HCT116 (cell line): ENCODE results near the gene CDH13. TPM values are rescaled to one million over a fixed set of nuclear protein-coding genes. Genes with fewer than 3 reads are reported as not detected.

Experiments used
- ATAC-seq: fragments of 200-7000 bp; cut with Tn5 transposase; 2 replicates; pipeline ENCODE4 v1.9.1; 2020; ENCODE audit warnings: mild to moderate bottlenecking, moderate library complexity
- BruUV-seq: library from RNA; stranded (reverse); fragments of 400-500 nt; replicated peaks from 2 replicates; lab custom pipeline; 2021; lab: Mats Ljungman, UMichigan
- CTCF ChIA-PET: fragments of 300-600 bp; sonication (Branson Sonifier 250); formaldehyde crosslinking; loops from one replicate; lab custom pipeline; 2021; ENCODE audit warnings: antibody characterized with exemption; lab: Charles Lee
- POLR2A ChIA-PET: fragments of 300-600, 350-600 bp; sonication (Branson Sonifier 250); formaldehyde crosslinking; loops from one replicate; lab custom pipeline; 2021; ENCODE audit warnings: antibody characterized with exemption; lab: Charles Lee
- RAD21 ChIA-PET, 2 experiments: fragments of 300-600 bp; sonication (Branson Sonifier 250); formaldehyde crosslinking; loops; one replicate each; lab custom pipeline; 2023; ENCODE audit warnings: low total read pairs in 2 of 2; ENCODE audit not compliant: uncharacterized antibody in 2 of 2, unreplicated experiment in 2 of 2, low non-redundant PET in 1 of 2; lab: Charles Lee
- DNase-seq: peaks from one replicate; pipeline ENCODE4 v3.0.0-alpha.2; 2010; ENCODE audit warnings: low read depth, low spot score
- H2AFZ ChIP-seq: fragments of 200-600 bp; shearing (Covaris generic), sonication (generic); 2 replicates; pipeline ENCODE4 v1.6.1; 2017; ENCODE audit warnings: low read depth, mixed run types, mixed read lengths, antibody characterized with exemption, low read length; ENCODE audit not compliant: poor library complexity, severe bottlenecking
- H3K27ac ChIP-seq: 2 replicates; pipeline ENCODE4 v1.5.1; 2012; ENCODE audit warnings: low read depth, low read length
- H3K27me3 ChIP-seq: fragments of 200-600 bp; sonication (generic); 2 replicates; pipeline ENCODE4 v1.6.1; 2016; ENCODE audit warnings: mixed run types, low read length, mixed read lengths; ENCODE audit not compliant: insufficient read depth
- H3K36me3 ChIP-seq, 2 experiments: fragments of 200-500 bp in 1 of 2; fragments of 200-600 bp in 1 of 2; sonication (Bioruptor generic) in 1 of 2; sonication (generic) in 1 of 2; 2 replicates each; pipeline versions ENCODE4 v1.5.1 to v1.6.1; 2014 to 2016; ENCODE audit warnings: low read length in 2 of 2, inconsistent platforms in 1 of 2, mixed read lengths in 1 of 2, mixed run types in 1 of 2; ENCODE audit not compliant: insufficient read depth in 2 of 2, control insufficient read depth in 1 of 2
- H3K4me1 ChIP-seq, 2 experiments: fragments of 200-600 bp in 1 of 2; sonication (generic) in 1 of 2; 2 replicates each; pipeline versions ENCODE4 v1.5.1 to v1.6.1; 2012 to 2017; ENCODE audit warnings: low read length in 2 of 2, inconsistent platforms in 1 of 2, mild to moderate bottlenecking in 1 of 2, mixed read lengths in 1 of 2, mixed run types in 1 of 2, moderate library complexity in 1 of 2; ENCODE audit not compliant: insufficient read depth in 2 of 2, control insufficient read depth in 1 of 2
- H3K4me2 ChIP-seq: fragments of 200-600 bp; sonication (generic); 2 replicates; pipeline ENCODE4 v1.6.1; 2017; ENCODE audit warnings: mixed run types, low read length, mixed read lengths
- H3K4me3 ChIP-seq, 2 experiments: fragments of 200-600 bp in 1 of 2; sonication (generic) in 1 of 2; replicated peaks in 1 of 2; 2 replicates each; pipeline ENCODE4 v1.5.1; 2011 to 2016; ENCODE audit warnings: low read length in 2 of 2, control low read depth in 1 of 2, low read depth in 1 of 2, mild to moderate bottlenecking in 1 of 2, mixed read lengths in 1 of 2, mixed run types in 1 of 2
- H3K79me2 ChIP-seq: fragments of 200-600 bp; sonication (generic); 2 replicates; pipeline ENCODE4 v1.6.1; 2017; ENCODE audit warnings: mild to moderate bottlenecking, mixed run types, low read length, moderate library complexity, mixed read lengths; ENCODE audit not compliant: insufficient read depth
- H3K9ac ChIP-seq: fragments of 200-600 bp; sonication (generic); 2 replicates; pipeline ENCODE4 v1.6.1; 2016; ENCODE audit warnings: low read length, mixed read lengths
- H3K9me2 ChIP-seq: fragments of 200-600 bp; sonication (generic), shearing (Covaris generic); 2 replicates; pipeline ENCODE4 v1.6.1; 2017; ENCODE audit warnings: mixed run types, mild to moderate bottlenecking, moderate library complexity; ENCODE audit not compliant: insufficient read depth
- H3K9me3 ChIP-seq, 2 experiments: fragments of 200-500 bp in 1 of 2; fragments of 200-600 bp in 1 of 2; sonication (Bioruptor generic) in 1 of 2; sonication (generic) in 1 of 2; 2 replicates each; pipeline ENCODE4 v1.6.1; 2014 to 2017; ENCODE audit warnings: low read length in 2 of 2, mixed read lengths in 2 of 2, inconsistent platforms in 1 of 2, low read depth in 1 of 2, mild to moderate bottlenecking in 1 of 2, mixed run types in 1 of 2, moderate library complexity in 1 of 2; ENCODE audit not compliant: control insufficient read depth in 1 of 2, insufficient read depth in 1 of 2
- H4K20me1 ChIP-seq: fragments of 200-600 bp; sonication (generic), shearing (Covaris generic); 2 replicates; pipeline ENCODE4 v1.6.1; 2017; ENCODE audit warnings: mixed run types, mild to moderate bottlenecking, moderate library complexity; ENCODE audit not compliant: insufficient read depth
- CEBPB ChIP-seq: IDR thresholded peaks from 2 replicates; pipeline ENCODE4 v1.6.1; 2012; ENCODE audit warnings: low read depth
- EZH2 ChIP-seq: fragments of 200-600 bp; sonication (generic); IDR thresholded peaks from 2 replicates; pipeline ENCODE4 v1.6.1; 2017; ENCODE audit warnings: antibody characterized with exemption, mixed run types
- EZH2phosphoT487 ChIP-seq: fragments of 200-600 bp; IDR thresholded peaks from 2 replicates; pipeline ENCODE4 v1.6.1; 2018; ENCODE audit warnings: antibody characterized with exemption, borderline replicate concordance
- JUND ChIP-seq: IDR thresholded peaks from 2 replicates; pipeline ENCODE4 v1.6.1; 2012
- POLR2A ChIP-seq: IDR thresholded peaks from 2 replicates; pipeline ENCODE4 v1.7.0; 2011; ENCODE audit warnings: borderline replicate concordance; ENCODE audit not compliant: insufficient read depth, insufficient read length; ENCODE audit errors: extremely low read depth
- RAD21 ChIP-seq: IDR thresholded peaks from 2 replicates; pipeline ENCODE4 v1.6.1; 2012; ENCODE audit warnings: low read depth, mild to moderate bottlenecking
- REST ChIP-seq: IDR thresholded peaks from 2 replicates; pipeline ENCODE4 v1.6.1; 2012; ENCODE audit warnings: low read depth
- SIN3A ChIP-seq: IDR thresholded peaks from 2 replicates; pipeline ENCODE4 v1.6.1; 2012; ENCODE audit warnings: low read depth
- TCF7L2 ChIP-seq: IDR thresholded peaks from 2 replicates; pipeline ENCODE4 v1.7.0; 2011; ENCODE audit warnings: borderline replicate concordance, inconsistent platforms; ENCODE audit not compliant: insufficient read depth, insufficient read length; ENCODE audit errors: extremely low read depth
- ZBTB33 ChIP-seq: IDR thresholded peaks from 2 replicates; pipeline ENCODE4 v1.6.1; 2011; ENCODE audit warnings: mild to moderate bottlenecking, low read length, moderate library complexity; ENCODE audit not compliant: insufficient replicate concordance; ENCODE audit errors: extremely low read depth
- ZFX ChIP-seq: fragments of 450-650 bp; IDR thresholded peaks from 2 replicates; pipeline ENCODE4 v1.6.1; 2017
- ZNF274 ChIP-seq: fragments of 200-500 bp; sonication (Bioruptor generic); IDR thresholded peaks from 2 replicates; pipeline ENCODE4 v1.6.1; 2014; ENCODE audit warnings: mild to moderate bottlenecking, low read depth, low read length, inconsistent platforms
- intact Hi-C: fragments of 100-400 bp; cut with micrococcal nuclease; formaldehyde crosslinking; loops from 2 replicates; pipeline ENCODE4 v1.10.0; 2022
- total RNA-seq: library from RNA; stranded (reverse); gene quantifications from one replicate; pipeline ENCODE4 v1.2.1, GENCODE V29; 2021; ENCODE audit not compliant: unreplicated experiment

Gene CDH13
- total RNA-seq, 1 experiment from 2014 or later, result not detected

DNA sequence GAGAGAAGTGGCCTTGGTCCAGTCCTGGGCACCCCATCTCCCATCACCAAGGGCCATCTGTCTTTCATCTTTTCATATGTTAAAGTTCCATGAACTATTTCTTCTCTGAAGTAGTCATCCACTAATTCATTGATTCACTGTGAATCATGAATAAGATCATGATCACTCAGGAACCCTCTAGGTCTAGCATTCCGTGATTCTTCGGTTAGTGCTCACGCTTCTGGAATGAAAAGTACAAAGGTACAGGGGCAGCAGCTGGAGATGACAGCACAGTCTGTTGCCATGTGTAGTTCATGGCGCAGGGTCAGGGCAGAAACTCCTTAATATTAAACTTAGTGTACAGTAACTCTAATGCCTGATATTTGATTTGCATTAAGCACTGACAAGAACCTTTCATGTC lies 127.1 kb downstream of the CDH13 start:
- ATAC-seq (no peak), DNase-seq (no peak)
- no peaks in the 10 kb centered on the region for H3K36me3 ChIP-seq
- H3K27ac ChIP-seq, result no peak overlapping the region
- ChIA-PET POLR2A (no interaction called here), RAD21 (no interaction called here), CTCF (no interaction called here)
- H3K79me2 ChIP-seq, result no peaks in the 10 kb centered on the region
- no peaks in the 10 kb centered on the region for H3K9me2 ChIP-seq
- no peaks in the 10 kb centered on the region for H4K20me1 ChIP-seq
- H3K27me3 ChIP-seq, result no peaks in the 10 kb centered on the region
- H3K9ac ChIP-seq, result no peak overlapping the region
- TF ChIP-seq CEBPB (no peak), ZNF274 (no peak), SIN3A (no peak), JUND (no peak), EZH2 (no peak), EZH2phosphoT487 (no peak), ZBTB33 (no peak), POLR2A (no peak), ZFX (no peak), RAD21 (no peak), REST (no peak), TCF7L2 (no peak)
- H2AFZ ChIP-seq, result no peak overlapping the region
- no peaks in the 10 kb centered on the region for H3K9me3 ChIP-seq
- no TSS peak for BruUV-seq
- H3K4me2 ChIP-seq, result no peak overlapping the region
- H3K4me1 ChIP-seq, result no peaks in the 10 kb centered on the region
- intact Hi-C loops, result no loop called here
- H3K4me3 ChIP-seq, result no peak overlapping the region
